Endothelial cell of umbilical vein (primary cell): ENCODE data around the gene LCTL. TPM values are rescaled to one million over a fixed set of nuclear protein-coding genes. Genes with fewer than 3 reads are reported as not detected.
A peak's percentile ranks its signal among the peaks of the same experiment; 100 is the strongest.
"Not testable (repeated sequence)": the region's sequence is repeated elsewhere in the genome, so short reads cannot be mapped to it uniquely, and the experiment has no call there.

Source experiments
- BruUV-seq: library from RNA; stranded (reverse); fragments of 400-500 nt; replicated peaks from 2 replicates; lab custom pipeline; 2021; lab: Mats Ljungman, UMichigan
- CTCF ChIA-PET: fragments of 300-600, 350-600 bp; sonication (Branson Sonifier 250); formaldehyde crosslinking; loops from one replicate; lab custom pipeline; 2021; ENCODE audit warnings: antibody characterized with exemption, inconsistent platforms; lab: Charles Lee
- POLR2A ChIA-PET: fragments of 300-600, 350-600 bp; sonication (Branson Sonifier 250); formaldehyde crosslinking; loops from one replicate; lab custom pipeline; 2021; ENCODE audit warnings: antibody characterized with exemption, inconsistent platforms; lab: Charles Lee
- DNase-seq: peaks from one replicate; pipeline ENCODE4 v3.0.0-alpha.2; 2011; ENCODE audit warnings: low read depth, low spot score
- FAIRE-seq: peaks from 2 replicates; lab custom pipeline; 2011; peaks lifted over from hg19 to GRCh38; lab: Jason Lieb, UNC
- H2AFZ ChIP-seq: 2 replicates; pipeline ENCODE4 v1.6.0; 2012; ENCODE audit warnings: low read depth, low read length, control low read depth, inconsistent platforms
- H3K27ac ChIP-seq: 2 replicates; pipeline ENCODE4 v1.5.1; 2011; ENCODE audit warnings: low read depth, mild to moderate bottlenecking, control low read depth, low read length, moderate library complexity; ENCODE audit not compliant: insufficient read depth
- H3K27me3 ChIP-seq, 2 experiments: 2 replicates each; pipeline versions ENCODE4 v1.6.0 to v1.6.1; 2011; ENCODE audit warnings: low read length in 2 of 2, mixed read lengths in 1 of 2; ENCODE audit not compliant: control insufficient read depth in 2 of 2, insufficient read depth in 2 of 2
- H3K36me3 ChIP-seq, 2 experiments: 2 replicates in 1 of 2; 3 replicates in 1 of 2; pipeline ENCODE4 v1.5.1; 2011; ENCODE audit warnings: low read length in 2 of 2, mild to moderate bottlenecking in 1 of 2, moderate library complexity in 1 of 2; ENCODE audit not compliant: control insufficient read depth in 2 of 2, insufficient read depth in 2 of 2; ENCODE audit errors: extremely low read depth in 1 of 2
- H3K4me1 ChIP-seq: 3 replicates; pipeline ENCODE4 v1.5.1; 2011; ENCODE audit warnings: mild to moderate bottlenecking, low read length; ENCODE audit not compliant: control insufficient read depth, insufficient read depth; ENCODE audit errors: extremely low read depth
- H3K4me2 ChIP-seq: 2 replicates; pipeline ENCODE4 v1.6.1; 2011; ENCODE audit warnings: low read length, control low read depth, mixed read lengths; ENCODE audit not compliant: insufficient read depth
- H3K4me3 ChIP-seq, 3 experiments: fragments of 200-600 bp in 1 of 3; sonication (generic), shearing (Covaris generic) in 1 of 3; replicated peaks in 1 of 3; 2 replicates each; pipeline ENCODE4 v1.5.1; 2011 to 2016; ENCODE audit warnings: control low read depth in 3 of 3, low read length in 3 of 3, mild to moderate bottlenecking in 2 of 3, inconsistent platforms in 1 of 3, low read depth in 1 of 3, moderate library complexity in 1 of 3; ENCODE audit not compliant: insufficient read depth in 1 of 3
- H3K79me2 ChIP-seq: 2 replicates; pipeline ENCODE4 v1.6.0; 2012; ENCODE audit warnings: low read length, inconsistent platforms; ENCODE audit not compliant: control insufficient read depth, insufficient read depth
- H3K9ac ChIP-seq: replicated peaks from 2 replicates; pipeline ENCODE3; 2011; ENCODE audit warnings: low read length, control low read depth; ENCODE audit not compliant: insufficient read depth; ENCODE audit errors: extremely low read depth
- H3K9me1 ChIP-seq: replicated peaks from 3 replicates; pipeline ENCODE4 v1.6.0; 2011; ENCODE audit warnings: mild to moderate bottlenecking, low read length; ENCODE audit not compliant: control insufficient read depth, insufficient read depth; ENCODE audit errors: extremely low read depth
- H3K9me3 ChIP-seq: replicated peaks from 2 replicates; pipeline ENCODE4 v1.5.1; 2012; ENCODE audit warnings: low read length, inconsistent platforms; ENCODE audit not compliant: control insufficient read depth, insufficient read depth
- H4K20me1 ChIP-seq: replicated peaks from 2 replicates; pipeline ENCODE3; 2011; ENCODE audit warnings: mild to moderate bottlenecking, low read length; ENCODE audit not compliant: control insufficient read depth, insufficient read depth; ENCODE audit errors: extremely low read depth
- EZH2 ChIP-seq: IDR thresholded peaks from 2 replicates; pipeline ENCODE4 v1.6.1; 2012; ENCODE audit warnings: borderline replicate concordance, low read depth, mild to moderate bottlenecking, moderate library complexity, low read length, inconsistent platforms; ENCODE audit not compliant: severe bottlenecking
- FOS ChIP-seq: IDR thresholded peaks from 2 replicates; pipeline ENCODE4 v1.6.1; 2011; ENCODE audit warnings: mild to moderate bottlenecking, low read length, moderate library complexity, borderline replicate concordance; ENCODE audit not compliant: insufficient read depth
- GATA2 ChIP-seq: IDR thresholded peaks from 2 replicates; pipeline ENCODE4 v1.7.0; 2011; ENCODE audit warnings: low read depth, mild to moderate bottlenecking, moderate library complexity, mixed read lengths, low read length; ENCODE audit not compliant: insufficient read length, insufficient read depth
- JUN ChIP-seq: IDR thresholded peaks from 2 replicates; pipeline ENCODE4 v1.6.1; 2011; ENCODE audit warnings: borderline replicate concordance, low read depth; ENCODE audit not compliant: insufficient read length, insufficient read depth
- MYC ChIP-seq: IDR thresholded peaks from one replicate; pipeline ENCODE4 v1.6.1; 2011; ENCODE audit warnings: mild to moderate bottlenecking, low read depth, low read length
- POLR2A ChIP-seq: IDR thresholded peaks from 2 replicates; pipeline ENCODE4 v1.6.1; 2012; ENCODE audit warnings: low read depth, mild to moderate bottlenecking, control low read depth, low read length
- POLR2AphosphoS5 ChIP-seq: IDR thresholded peaks from 2 replicates; pipeline ENCODE4 v1.6.1; 2012; ENCODE audit warnings: low read depth, mild to moderate bottlenecking, control low read depth, low read length, moderate library complexity; ENCODE audit not compliant: insufficient read depth
- dilution Hi-C: fragments of 300-500 bp; cut with MboI; formaldehyde crosslinking; loops from one replicate; pipeline ENCODE4 v1.15.0; 2019; ENCODE audit warnings: low sequenced_read_pairs; ENCODE audit not compliant: extremely low pct_ligation_motif_present
- intact Hi-C: fragments of 100-400 bp; cut with micrococcal nuclease; formaldehyde crosslinking; loops from one replicate; pipeline ENCODE4 v1.10.0; 2022
- polyA plus RNA-seq, 4 experiments: library from polyadenylated mRNA; depleted of rRNA in 3 of 4; stranded (reverse) in 3 of 4; unstranded in 1 of 4; fragments of >200 nt; gene quantifications; 2 replicates each; pipeline versions ENCODE4 v1.2.1 to v1.2.3, GENCODE V29; 2011 to 2012; ENCODE audit warnings: missing spikeins in 1 of 4
- total RNA-seq: library from RNA; stranded (reverse); gene quantifications from 2 replicates; pipeline ENCODE4 v1.2.3, GENCODE V29; 2021
- TF ChIP-seq, protein P1 (sequence below): IDR thresholded peaks from 2 replicates; pipeline ENCODE4 v1.6.1; 2011; ENCODE audit not compliant: insufficient read depth, insufficient read length
- TF ChIP-seq, protein P2 (sequence below), 2 donors: IDR thresholded peaks; 1 replicate in 1 of 2; 2 replicates in 1 of 2; pipeline ENCODE4 v1.5.1; 2011; ENCODE audit warnings: low read length in 2 of 2, mild to moderate bottlenecking in 2 of 2, moderate library complexity in 2 of 2, control low read depth in 1 of 2, inconsistent platforms in 1 of 2, low read depth in 1 of 2; ENCODE audit not compliant: insufficient read depth in 1 of 2; ENCODE audit errors: extremely low read depth in 1 of 2

LCTL gene
- total and polyA plus RNA-seq, 2 donors (not counting 3 experiments of a cell fraction or from before 2014, with no cell fraction given): 0.04 TPM; not detected in 1

DNA sequence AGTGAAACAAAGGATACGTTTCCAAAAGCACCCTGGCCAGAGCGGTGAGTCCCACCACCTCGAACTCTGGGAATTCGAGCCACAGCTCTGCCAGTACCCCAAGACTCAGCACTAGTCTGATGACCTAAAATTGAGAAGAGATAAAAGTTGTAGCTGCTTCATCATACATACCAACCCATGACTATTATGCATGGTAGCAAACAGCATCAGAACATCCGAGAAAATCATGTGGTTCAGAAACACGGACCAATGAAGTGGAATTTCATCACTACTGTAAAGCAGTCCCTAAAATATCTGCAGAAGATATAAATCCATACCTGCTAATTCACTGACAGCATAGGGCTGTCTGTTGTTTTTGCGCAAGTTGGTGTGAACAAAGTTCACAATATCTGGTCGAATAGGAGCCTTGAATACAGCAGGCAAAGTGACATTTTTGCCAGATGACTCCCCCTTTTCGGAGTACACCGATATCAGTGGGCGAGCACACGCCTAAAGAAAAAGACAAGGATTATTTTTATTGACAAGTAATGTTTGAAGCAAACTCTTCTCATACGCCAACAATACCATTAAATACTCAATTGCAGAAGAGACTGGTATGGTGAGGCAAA, 62.7 kb downstream of the LCTL start:
- dilution Hi-C loops, DNase-seq, H3K27me3 ChIP-seq, BruUV-seq, H4K20me1 ChIP-seq, POLR2A ChIA-PET, H3K9me1 ChIP-seq, H2AFZ ChIP-seq, FAIRE-seq, H3K9me3 ChIP-seq: not testable (repeated sequence)
- peaks cover 28% of the 10 kb centered on the region for H3K4me1 ChIP-seq
- peaks cover 71% of the 10 kb centered on the region for H3K79me2 ChIP-seq
- intact Hi-C loops: loop anchor here (5.0 kb wide), 1 partner anchor 349 kb away; no protein-coding TSS in a partner anchor
- peak overlapping the region; percentile 96 for H3K27ac ChIP-seq
- H3K4me3 ChIP-seq: peak overlapping the region; percentile 93 to 98 (median 98)
- peak overlapping the region; percentile 98 for H3K9ac ChIP-seq
- CTCF ChIA-PET: interaction anchor here (1.3 kb wide), 1 partner anchor 116 kb away, joined by 3 read pairs; the partner anchor contains the start of gene MAP2K1
- peak overlapping the region; percentile 98 for H3K4me2 ChIP-seq
- H3K36me3 ChIP-seq: peaks cover 31 to 35% of the 10 kb centered on the region in 2 experiments
- TF ChIP-seq POLR2AphosphoS5: peak; percentile 7

DNA sequence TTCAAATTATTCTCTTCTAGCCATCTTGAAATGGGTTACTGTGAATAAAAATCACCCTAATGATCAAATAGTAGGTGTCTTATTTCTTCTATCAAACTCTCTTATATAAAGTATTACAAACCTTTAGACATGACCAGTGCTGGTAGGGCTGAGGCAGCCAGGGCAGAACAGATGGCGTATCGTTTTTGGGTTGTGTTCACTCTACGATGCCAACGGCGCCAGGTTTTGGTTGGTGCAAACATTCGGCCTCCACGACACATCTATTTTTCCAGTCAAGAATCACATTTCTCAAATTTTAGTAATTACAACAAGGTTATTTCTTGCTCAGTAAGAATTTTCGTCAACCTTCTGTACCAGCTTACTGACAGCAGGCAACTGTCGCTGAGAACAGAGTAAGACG, 63.3 kb downstream of the LCTL start:
- dilution Hi-C loops: no loop called here
- Histone ChIP-seq H3K4me2 (peak overlapping the region; percentile 98), H4K20me1 (peaks cover 3% of the 10 kb centered on the region), H3K9ac (peak overlapping the region; percentile 98), H3K9me3 (no peaks in the 10 kb centered on the region), H2AFZ (no peak overlapping the region), H3K4me1 (peaks cover 28% of the 10 kb centered on the region), H3K27ac (no peak overlapping the region), H3K36me3 (peaks cover 32 to 37% of the 10 kb centered on the region in 2 experiments), H3K4me3 (peak overlapping the region in 2 of 3 experiments; percentile 98), H3K79me2 (peaks cover 66% of the 10 kb centered on the region), H3K27me3 (no peaks in the 10 kb centered on the region), H3K9me1 (no peaks in the 10 kb centered on the region)
- ChIA-PET POLR2A (no interaction called here), CTCF (interaction anchor here (1.3 kb wide), 1 partner anchor 116 kb away, joined by 3 read pairs; the partner anchor contains the start of gene MAP2K1)
- FAIRE-seq (no peak), DNase-seq (no peak)
- TF ChIP-seq, protein P1, sequence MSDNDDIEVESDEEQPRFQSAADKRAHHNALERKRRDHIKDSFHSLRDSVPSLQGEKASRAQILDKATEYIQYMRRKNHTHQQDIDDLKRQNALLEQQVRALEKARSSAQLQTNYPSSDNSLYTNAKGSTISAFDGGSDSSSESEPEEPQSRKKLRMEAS: no peak
- TF ChIP-seq GATA2: no peak
- TF ChIP-seq MYC: no peak
- no peak for TF ChIP-seq POLR2A
- no peak for TF ChIP-seq EZH2
- TF ChIP-seq FOS: no peak
- TF ChIP-seq, protein P2, sequence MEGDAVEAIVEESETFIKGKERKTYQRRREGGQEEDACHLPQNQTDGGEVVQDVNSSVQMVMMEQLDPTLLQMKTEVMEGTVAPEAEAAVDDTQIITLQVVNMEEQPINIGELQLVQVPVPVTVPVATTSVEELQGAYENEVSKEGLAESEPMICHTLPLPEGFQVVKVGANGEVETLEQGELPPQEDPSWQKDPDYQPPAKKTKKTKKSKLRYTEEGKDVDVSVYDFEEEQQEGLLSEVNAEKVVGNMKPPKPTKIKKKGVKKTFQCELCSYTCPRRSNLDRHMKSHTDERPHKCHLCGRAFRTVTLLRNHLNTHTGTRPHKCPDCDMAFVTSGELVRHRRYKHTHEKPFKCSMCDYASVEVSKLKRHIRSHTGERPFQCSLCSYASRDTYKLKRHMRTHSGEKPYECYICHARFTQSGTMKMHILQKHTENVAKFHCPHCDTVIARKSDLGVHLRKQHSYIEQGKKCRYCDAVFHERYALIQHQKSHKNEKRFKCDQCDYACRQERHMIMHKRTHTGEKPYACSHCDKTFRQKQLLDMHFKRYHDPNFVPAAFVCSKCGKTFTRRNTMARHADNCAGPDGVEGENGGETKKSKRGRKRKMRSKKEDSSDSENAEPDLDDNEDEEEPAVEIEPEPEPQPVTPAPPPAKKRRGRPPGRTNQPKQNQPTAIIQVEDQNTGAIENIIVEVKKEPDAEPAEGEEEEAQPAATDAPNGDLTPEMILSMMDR (IDR thresholded peaks at IDR 0.05; ENCODE audit: extremely low read depth in 1 of 2, insufficient read depth in 1 of 2, low read depth in 1 of 2, low read length in 2 of 2): no peak
- no peak for TF ChIP-seq JUN
- no peak for TF ChIP-seq POLR2AphosphoS5
- intact Hi-C loops: loop anchor here (5.0 kb wide), 1 partner anchor 350 kb away; no protein-coding TSS in a partner anchor
- no TSS peak for BruUV-seq
